ENCODE data around the gene TGFB2. TPM values are rescaled to one million over a fixed set of nuclear protein-coding genes. Genes with fewer than 3 reads are reported as not detected.

TGFB2 gene
- total RNA-seq, 1 experiment from 2014 or later = not detected

GRCh38 chr1:218415726-218416125 lies 70.6 kb downstream of the TGFB2 start:
- Histone ChIP-seq H3K27me3 (ENCODE audit: insufficient read depth, low read length) (no peaks in the 10 kb centered on the region), H3K79me2 (ENCODE audit: insufficient read depth, low read length) (no peaks in the 10 kb centered on the region), H3K14ac (ENCODE audit: insufficient read depth, low read length) (no peak overlapping the region), H3K4me2 (ENCODE audit: insufficient read depth, insufficient read length, low read length) (no peak overlapping the region), H2BK12ac (ENCODE audit: insufficient read length, low read depth, low read length) (no peak overlapping the region), H3K23me2 (ENCODE audit: insufficient read length, low read depth, low read length, poor library complexity, severe bottlenecking) (no peaks in the 10 kb centered on the region), H3K23ac (ENCODE audit: insufficient read length, low read depth, low read length) (no peak overlapping the region), H3K9ac (ENCODE audit: extremely low read depth, insufficient read length, low read length) (no peak overlapping the region), H3K4ac (ENCODE audit: low read depth, low read length) (no peak overlapping the region), H3K9me3 (ENCODE audit: control insufficient read depth, low read depth, low read length) (no peaks in the 10 kb centered on the region), H4K20me1 (ENCODE audit: control insufficient read depth, insufficient read depth, insufficient read length) (no peaks in the 10 kb centered on the region), H3K79me1 (ENCODE audit: insufficient read depth, low read depth, low read length, poor library complexity, severe bottlenecking) (no peaks in the 10 kb centered on the region), H2AK5ac (ENCODE audit: insufficient read length, low read length) (no peak overlapping the region), H4K91ac (ENCODE audit: insufficient read length, low read depth, low read length) (no peak overlapping the region), H3K27ac (ENCODE audit: insufficient read length, low read depth, low read length) (no peak overlapping the region), H4K5ac (ENCODE audit: insufficient read length, low read depth, low read length) (no peak overlapping the region), H2AFZ (ENCODE audit: low read length) (no peak overlapping the region), H3K56ac (ENCODE audit: insufficient read length, low read depth, low read length) (no peak overlapping the region), H3K4me1 (ENCODE audit: insufficient read depth, low read length) (no peaks in the 10 kb centered on the region), H2BK5ac (ENCODE audit: insufficient read length, low read length) (no peak overlapping the region), H2BK15ac (ENCODE audit: low read depth, low read length) (no peak overlapping the region), H3T11ph (ENCODE audit: low read length) (no peak overlapping the region), H2BK120ac (ENCODE audit: low read depth, low read length, poor library complexity, severe bottlenecking) (no peak overlapping the region), H3K18ac (ENCODE audit: insufficient read length, low read depth, low read length) (no peak overlapping the region), H4K8ac (replicated peaks; ENCODE audit: insufficient read length, low read depth, low read length) (no peak overlapping the region), H2BK20ac (ENCODE audit: low read depth, low read length, poor library complexity, severe bottlenecking) (no peak overlapping the region)
- no peak for TF ChIP-seq CTCF (conservative IDR thresholded peaks at IDR 0.05)
- H3K4me1 Mint-ChIP-seq = no peaks in the 10 kb centered on the region
- no peak for DNase-seq
- H3K27ac Mint-ChIP-seq = no peak overlapping the region
- H3K27me3 Mint-ChIP-seq (ENCODE audit: low read depth) = no peaks in the 10 kb centered on the region; the same call in 1 of the 2 replicates
- H3K4me3 Mint-ChIP-seq = no peak overlapping the region
- H3K9me3 Mint-ChIP-seq = peaks cover 15% of the 10 kb centered on the region in 2 experiments
- whole genome bisulfite sequencing (ENCODE audit: extremely low coverage, insufficient read length, low lambda C conversion rate) = no CpG with 5 or more reads among the region's 1 CpG
- H3K36me3 Mint-ChIP-seq (ENCODE audit: insufficient read depth in 1 of 3, low read depth in 3 of 3) = peaks cover 0 to 20% (median 7%) of the 10 kb centered on the region in 3 experiments; a peak in 5 of 7 replicates
